ENCODE measurements around the gene NCKIPSD.

The NCKIPSD gene

GRCh38 chr3:48682786-48683185, 2.9 kb downstream of the NCKIPSD start:
- DNase-seq (ENCODE audit: low read depth): no peak
- no peak for TF ChIP-seq CTCF (IDR thresholded peaks at IDR 0.05; ENCODE audit: control insufficient read depth, extremely low read depth, insufficient read depth)
- H3K4me3 ChIP-seq (ENCODE audit: low read depth, low read length): no peak overlapping the region

DNA sequence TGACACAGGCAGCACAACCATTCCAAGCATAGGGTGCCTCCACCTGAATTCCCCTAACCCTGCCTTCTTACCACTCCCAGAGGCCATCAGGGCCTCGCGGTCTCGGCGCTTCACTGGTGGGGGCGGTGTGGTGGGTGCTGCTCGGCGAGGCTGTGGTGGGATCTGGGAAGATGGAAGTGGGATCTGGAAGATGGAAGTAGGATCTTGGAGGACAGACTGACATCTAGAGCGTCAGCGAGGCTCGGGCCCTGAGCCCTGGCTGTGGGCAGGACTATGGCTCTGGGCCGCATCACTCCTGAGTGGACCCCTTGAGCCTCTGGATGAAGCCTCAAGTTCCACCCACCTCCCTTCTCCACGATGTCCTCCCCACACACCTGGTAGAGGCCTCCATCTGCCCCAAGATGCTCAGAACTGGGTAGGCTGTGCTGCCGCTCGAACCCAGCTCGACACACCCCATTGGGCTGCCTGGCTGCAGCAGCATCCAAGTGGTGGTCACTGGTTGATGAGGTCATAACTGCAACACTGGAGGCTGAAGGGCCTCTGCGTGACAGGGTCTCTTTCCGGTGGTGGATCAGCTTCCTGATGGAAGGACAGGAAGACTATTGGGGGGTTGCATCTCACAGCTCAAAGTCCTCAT, 3.6 kb downstream of the NCKIPSD start:
- H3K4me3 ChIP-seq (ENCODE audit: low read depth, low read length): no peak overlapping the region
- no peak for TF ChIP-seq CTCF (IDR thresholded peaks at IDR 0.05; ENCODE audit: control insufficient read depth, extremely low read depth, insufficient read depth)
- no peak for DNase-seq (ENCODE audit: low read depth)

- no peak for DNase-seq (ENCODE audit: low read depth)
- no peak for TF ChIP-seq CTCF (IDR thresholded peaks at IDR 0.05; ENCODE audit: control insufficient read depth, extremely low read depth, insufficient read depth)
- H3K4me3 ChIP-seq (ENCODE audit: low read depth, low read length): no peak overlapping the region
Observed at GRCh38 chr3:48681541-48681880, 4.2 kb downstream of the NCKIPSD start.

DNA sequence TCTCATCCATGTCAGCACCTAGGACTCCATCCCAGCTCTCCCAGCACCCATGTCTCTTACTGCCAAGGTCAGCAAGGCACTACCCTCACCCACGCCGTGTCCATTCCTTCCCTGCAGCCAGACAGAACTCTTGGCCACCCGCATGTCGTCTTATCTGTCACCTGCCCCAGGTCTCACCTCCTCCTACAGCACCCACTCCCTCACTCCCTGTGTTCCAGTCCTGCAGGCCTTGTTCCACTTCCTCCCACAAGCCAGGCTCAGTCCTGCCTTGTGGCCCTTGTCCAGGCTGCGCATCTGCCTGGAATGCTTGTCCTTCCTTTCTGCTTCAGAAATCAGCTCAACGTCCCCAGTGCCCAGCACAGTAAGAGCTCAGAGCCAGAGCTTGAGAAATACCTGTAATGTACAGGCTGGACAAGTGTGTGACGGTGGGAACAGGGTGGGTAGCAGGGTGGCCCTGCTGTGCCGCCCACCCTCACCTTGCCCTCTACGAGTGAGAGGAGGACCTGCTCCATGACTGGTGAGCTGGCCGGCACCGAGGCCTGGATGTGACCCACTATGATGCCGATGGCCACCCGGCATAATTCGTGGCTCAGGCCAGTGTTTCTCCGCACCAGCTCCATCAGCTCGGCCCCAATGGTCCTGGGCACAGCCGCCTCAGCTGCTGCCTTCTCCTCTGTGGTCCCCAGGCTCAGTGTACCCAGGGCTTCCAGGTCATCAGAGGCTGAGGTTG, 4.7 kb downstream of the NCKIPSD start:
- no peak overlapping the region for H3K4me3 ChIP-seq (ENCODE audit: low read depth, low read length)
- TF ChIP-seq CTCF (IDR thresholded peaks at IDR 0.05; ENCODE audit: control insufficient read depth, extremely low read depth, insufficient read depth): no peak
- no peak for DNase-seq (ENCODE audit: low read depth)

DNA sequence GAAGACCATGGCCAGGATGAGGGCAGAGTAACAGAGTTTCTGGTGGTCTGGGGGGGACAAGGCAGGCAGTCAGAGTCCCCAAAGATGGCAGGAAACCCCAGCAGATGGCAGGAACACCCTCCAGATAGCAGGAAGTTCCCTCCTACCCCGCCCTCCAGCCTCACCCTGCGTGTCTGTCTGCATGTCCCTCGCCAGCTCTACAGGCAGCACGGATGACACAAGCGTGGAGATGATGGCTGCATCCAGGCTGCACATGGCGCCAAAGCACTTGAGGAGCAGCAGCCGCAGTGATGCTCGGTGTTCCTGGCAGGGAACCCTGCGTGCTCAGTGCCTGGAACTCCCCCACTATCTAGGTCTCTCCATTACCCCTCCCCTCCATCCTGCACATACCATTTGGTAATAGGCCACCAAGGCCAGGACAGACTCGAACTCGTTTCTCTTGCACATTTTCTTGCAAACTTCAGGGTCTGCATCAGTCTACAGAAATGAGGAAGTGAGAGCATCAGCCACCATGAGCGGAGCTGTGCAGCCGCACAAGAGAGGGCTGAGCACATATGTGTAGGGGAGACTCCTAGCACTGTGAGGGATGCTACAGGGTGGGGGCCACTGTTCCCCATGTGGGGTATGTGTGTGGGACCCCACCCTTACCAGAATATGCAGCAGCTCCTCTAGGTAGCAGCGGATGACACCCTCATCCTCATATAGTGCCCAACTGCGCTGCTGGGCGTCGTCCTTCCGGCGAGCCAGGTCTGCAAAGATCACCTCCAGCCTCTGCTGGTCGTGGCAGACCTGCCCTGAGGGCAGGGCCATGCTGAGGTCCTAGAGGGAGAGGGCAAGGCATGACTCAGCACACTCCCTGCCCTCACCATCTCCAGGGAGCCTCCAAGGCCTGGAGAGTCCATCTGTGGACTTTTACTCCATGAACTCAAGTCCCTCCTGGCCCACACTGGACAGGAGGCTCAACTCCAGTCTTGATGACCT, 6.0 kb downstream of the NCKIPSD start:
- no peak for TF ChIP-seq CTCF (IDR thresholded peaks at IDR 0.05; ENCODE audit: control insufficient read depth, extremely low read depth, insufficient read depth)
- no peak for DNase-seq (ENCODE audit: low read depth)

DNA sequence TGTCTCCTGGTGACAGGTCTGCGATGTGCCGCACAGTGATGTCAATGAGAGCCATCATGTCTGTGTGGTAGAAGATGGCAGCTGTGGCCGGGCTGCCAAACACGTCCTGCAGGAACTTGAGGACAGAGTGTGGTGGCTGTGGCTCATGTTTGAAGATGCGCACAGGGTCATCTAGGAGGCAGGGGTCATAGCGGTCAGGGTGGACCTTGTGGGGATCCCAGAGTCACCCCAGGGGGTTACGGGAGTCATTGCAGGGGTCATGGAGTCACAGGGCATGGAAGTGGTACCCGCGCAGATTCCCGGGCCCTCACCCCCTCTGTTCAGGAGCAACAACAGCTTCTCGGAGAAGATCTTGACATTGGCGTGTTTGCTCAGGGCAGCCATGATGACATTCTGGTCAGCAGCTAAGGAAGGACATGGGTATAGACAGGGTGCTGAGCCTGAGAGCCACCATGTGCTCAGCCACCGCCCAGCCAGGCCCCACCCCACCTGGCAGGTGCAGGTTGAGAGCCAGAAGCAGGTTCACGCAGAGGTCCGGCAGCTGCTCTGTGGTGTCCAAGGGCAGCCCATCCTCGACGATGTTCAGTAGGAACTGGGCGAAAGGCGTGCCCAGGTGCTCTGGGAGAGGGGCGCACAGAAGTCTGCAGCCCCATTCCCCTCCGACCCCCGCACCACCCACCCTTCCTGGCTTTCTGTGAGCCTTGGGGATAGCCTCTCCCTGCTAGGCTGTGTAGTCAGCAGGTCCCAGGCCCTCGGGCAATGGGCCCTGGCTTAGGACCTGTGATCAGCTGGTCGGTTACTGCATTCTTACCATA, 6.9 kb downstream of the NCKIPSD start:
- TF ChIP-seq CTCF (IDR thresholded peaks at IDR 0.05; ENCODE audit: control insufficient read depth, extremely low read depth, insufficient read depth): no peak
- no peak overlapping the region for H3K4me3 ChIP-seq (ENCODE audit: low read depth, low read length)
- DNase-seq (ENCODE audit: low read depth): no peak

More for the DNA sequence above, 6.0 kb downstream of the NCKIPSD start:
- H3K4me3 ChIP-seq (ENCODE audit: low read depth, low read length): no peak overlapping the region
